Heart left ventricle (tissue), 16 donors: ENCODE results near the gene PALS1. TPM values are rescaled to one million over a fixed set of nuclear protein-coding genes. Genes with fewer than 3 reads are reported as not detected.

ENCODE experiments used
- ATAC-seq, 4 donors: fragments of 200-7000 bp; cut with Tn5 transposase; one replicate each; pipeline ENCODE4 v1.9.1; 2020 to 2022; ENCODE audit warnings: moderate library complexity in 4 of 4, mild to moderate bottlenecking in 3 of 4, moderate number of reproducible peaks in 1 of 4
- DNase-seq, 5 donors: peaks; one replicate each; pipeline ENCODE4 v3.0.0-alpha.2; 2020
- H3K27ac ChIP-seq, 12 donors: fragments of 200-600 bp; sonication (generic) in 4 of 12; one replicate each; pipeline versions ENCODE4 v1.5.0 to v1.8.0; 2016 to 2022; ENCODE audit warnings: mild to moderate bottlenecking in 2 of 12
- H3K27me3 ChIP-seq, 9 donors: fragments of 200-600 bp; sonication (generic) in 2 of 9; one replicate each; pipeline versions ENCODE4 v1.5.1 to v1.8.0; 2016 to 2022; ENCODE audit warnings: mild to moderate bottlenecking in 3 of 9
- H3K36me3 ChIP-seq, 9 donors: fragments of 200-600 bp; sonication (generic) in 2 of 9; one replicate each; pipeline versions ENCODE4 v1.5.0 to v1.8.0; 2018 to 2022; ENCODE audit warnings: mild to moderate bottlenecking in 2 of 9
- H3K4me1 ChIP-seq, 12 donors: fragments of 200-600 bp; sonication (generic) in 4 of 12; one replicate each; pipeline versions ENCODE4 v1.5.0 to v1.8.0; 2016 to 2022; ENCODE audit warnings: mild to moderate bottlenecking in 3 of 12
- H3K4me3 ChIP-seq, 12 donors: fragments of 200-600 bp; sonication (generic) in 4 of 12; one replicate each; pipeline versions ENCODE4 v1.5.0 to v1.8.0; 2017 to 2022; ENCODE audit warnings: mild to moderate bottlenecking in 9 of 12, moderate library complexity in 4 of 12
- H3K9me3 ChIP-seq, 12 donors: fragments of 200-600 bp; sonication (generic) in 4 of 12; one replicate each; pipeline versions ENCODE4 v1.5.0 to v1.8.0; 2016 to 2022; ENCODE audit warnings: mild to moderate bottlenecking in 1 of 12
- POLR2A ChIP-seq, 2 donors: fragments of 450-650 bp; IDR thresholded peaks; one replicate each; pipeline ENCODE4 v1.6.1; 2017; ENCODE audit warnings: antibody characterized with exemption in 2 of 2, mild to moderate bottlenecking in 2 of 2, moderate library complexity in 2 of 2
- WGBS, 4 donors: extraction: QIAGEN DNeasy Blood & Tissue Kit in 2 of 4; methylation state at CpG; one replicate each; pipeline versions ENCODE4 v1.1.5 to v1.1.7; 2013 to 2018; 5-methylcytosine and 5-hydroxymethylcytosine counted together
- intact Hi-C, 10 donors: fragments of 100-400 bp; cut with DNase I; formaldehyde crosslinking; loops; one replicate each; pipeline versions ENCODE4 v1.11.1 to v1.14.2; 2022
- polyA plus RNA-seq, 2 donors: library from polyadenylated mRNA; stranded (reverse); fragments of 200-250 nt; gene quantifications; one replicate each; pipeline ENCODE4 v1.2.3, GENCODE V29; 2013
- total RNA-seq, 9 donors: library from RNA; depleted of rRNA in 2 of 9; stranded (reverse); fragments of >200 nt in 2 of 9; fragmentation: NEBNext Ultra II Directional in 3 of 9; extraction: Animal tissue kit (Norgen Biotek cat#: 25700) in 3 of 9; gene quantifications; one replicate each; pipeline versions ENCODE4 v1.1.0 to v1.2.4, GENCODE V29; 2016 to 2023
- TF ChIP-seq, protein P1 (sequence below), 12 donors: fragments of 200-600 bp; sonication (generic) in 4 of 12; IDR thresholded peaks; one replicate each; pipeline versions ENCODE4 v1.5.0 to v1.8.0; 2018 to 2022; ENCODE audit warnings: antibody characterized with exemption in 12 of 12, mild to moderate bottlenecking in 5 of 12
- donor health status: ischemic (EF 13 %, LVEDD 7.1; RV severe dilation, severe dysfunction).
- donor health status: healthy with polysubstance abuse.
- donor health status: DM: no; HTN: yes; CAD: no.
- donor health status: DM: no; HTN: no; CAD: no.
- donor health status: ischemic (EF 25% LVEDD 6.9; RV normal size, moderate dysfunction).
- donor health status: ischemic (EF 25% LVEDD 5.7; RV mildly dilated, moderate dysfunction).
- donor health status: healthy.
- donor health status: DM: yes; HTN: yes; CAD: no.
- donor health status: ischemic (EF 35%, LVEDD 5.7; RV mildly dilated, moderate dysfunction).
- donor health status: nonischemic (EF 11% LVEDD 7.7; RV severe dilation, severe dysfunction).
- donor health status: DM: yes; HTN: yes; CAD: no.
- donor health status: PGD.
- donor health status: ischemic (EF 29% LVEDD 5.4; RV normal size, mild dysfunction).
- donor health status: nonischemic (EF 23%, LVEDD 6.1; RV moderate dilation, normal function).

The PALS1 gene
- total and polyA plus RNA-seq, 11 donors = 4.0 to 19.9 (median 13.0) TPM

DNA sequence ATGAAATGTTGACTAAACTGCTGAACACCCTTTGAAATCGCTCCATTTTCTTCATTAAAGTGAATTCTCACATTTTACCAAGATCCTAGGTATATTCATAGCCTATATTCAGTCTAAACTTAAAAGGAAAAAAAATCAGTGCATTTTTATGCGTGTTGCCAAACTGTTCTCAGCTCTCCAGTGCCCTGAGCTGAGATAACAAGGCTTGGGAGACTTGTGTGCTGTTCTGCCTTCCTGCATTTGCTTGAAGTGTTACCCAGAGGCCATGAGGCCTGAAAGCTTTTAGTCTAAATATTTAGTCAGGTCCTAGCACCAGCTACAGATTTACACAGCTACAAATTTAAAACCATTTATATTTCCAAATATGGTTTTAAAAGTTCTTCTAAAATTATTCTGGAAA is 8.6 kb upstream of the PALS1 start:
- WGBS, 4 donors = 56 to 66% (median 61%) methylated on average over 2 of the region's 2 CpGs
- H3K27ac ChIP-seq = no peak overlapping the region

DNA sequence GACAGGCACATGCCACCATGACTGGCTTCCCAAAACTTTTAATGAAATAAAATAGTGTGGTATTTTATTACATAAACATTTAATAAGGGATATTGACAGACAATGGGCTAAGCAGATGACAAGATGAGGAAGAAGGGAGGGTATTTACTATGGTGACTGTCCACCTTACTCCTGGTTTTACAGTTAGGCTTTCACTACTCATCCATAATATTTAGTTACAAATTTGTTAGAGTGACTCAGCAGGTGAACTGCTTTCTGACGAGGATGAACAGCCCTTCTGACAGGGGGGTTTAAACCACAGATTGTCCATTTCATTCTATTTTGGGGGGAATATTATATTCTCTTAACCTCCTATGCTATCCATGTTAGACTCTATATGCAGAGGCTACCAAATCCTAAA is 3.6 kb upstream of the PALS1 start:
- H3K27me3 ChIP-seq = no peaks in the 10 kb centered on the region
- H3K9me3 ChIP-seq = no peaks in the 10 kb centered on the region
- no peaks in the 10 kb centered on the region for H3K36me3 ChIP-seq
- 58 to 77% (median 66%) methylated on average over 1 of the region's 1 CpG for WGBS, 4 donors
- H3K4me1 ChIP-seq = peaks cover 0 to 12% (median 6%) of the 10 kb centered on the region in 12 donors
- ATAC-seq (no peak), DNase-seq (no peak)
- H3K4me3 ChIP-seq = no peak overlapping the region
- TF ChIP-seq, protein P1, sequence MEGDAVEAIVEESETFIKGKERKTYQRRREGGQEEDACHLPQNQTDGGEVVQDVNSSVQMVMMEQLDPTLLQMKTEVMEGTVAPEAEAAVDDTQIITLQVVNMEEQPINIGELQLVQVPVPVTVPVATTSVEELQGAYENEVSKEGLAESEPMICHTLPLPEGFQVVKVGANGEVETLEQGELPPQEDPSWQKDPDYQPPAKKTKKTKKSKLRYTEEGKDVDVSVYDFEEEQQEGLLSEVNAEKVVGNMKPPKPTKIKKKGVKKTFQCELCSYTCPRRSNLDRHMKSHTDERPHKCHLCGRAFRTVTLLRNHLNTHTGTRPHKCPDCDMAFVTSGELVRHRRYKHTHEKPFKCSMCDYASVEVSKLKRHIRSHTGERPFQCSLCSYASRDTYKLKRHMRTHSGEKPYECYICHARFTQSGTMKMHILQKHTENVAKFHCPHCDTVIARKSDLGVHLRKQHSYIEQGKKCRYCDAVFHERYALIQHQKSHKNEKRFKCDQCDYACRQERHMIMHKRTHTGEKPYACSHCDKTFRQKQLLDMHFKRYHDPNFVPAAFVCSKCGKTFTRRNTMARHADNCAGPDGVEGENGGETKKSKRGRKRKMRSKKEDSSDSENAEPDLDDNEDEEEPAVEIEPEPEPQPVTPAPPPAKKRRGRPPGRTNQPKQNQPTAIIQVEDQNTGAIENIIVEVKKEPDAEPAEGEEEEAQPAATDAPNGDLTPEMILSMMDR (IDR thresholded peaks at IDR 0.05) = no peak
- no peak for TF ChIP-seq POLR2A (IDR thresholded peaks at IDR 0.05)
- H3K27ac ChIP-seq = no peak overlapping the region
- intact Hi-C loops = no loop called here

More for the DNA sequence above, 8.6 kb upstream of the PALS1 start:
- H3K36me3 ChIP-seq = no peaks in the 10 kb centered on the region
- ATAC-seq = no peak
- no peaks in the 10 kb centered on the region for H3K4me1 ChIP-seq
- no peak overlapping the region for H3K4me3 ChIP-seq
- H3K9me3 ChIP-seq = no peaks in the 10 kb centered on the region
- H3K27me3 ChIP-seq = no peaks in the 10 kb centered on the region
- TF ChIP-seq POLR2A (IDR thresholded peaks at IDR 0.05) = no peak
- TF ChIP-seq, protein P1 (IDR thresholded peaks at IDR 0.05) = no peak
- intact Hi-C loops = no loop called here
- DNase-seq = no peak

DNA sequence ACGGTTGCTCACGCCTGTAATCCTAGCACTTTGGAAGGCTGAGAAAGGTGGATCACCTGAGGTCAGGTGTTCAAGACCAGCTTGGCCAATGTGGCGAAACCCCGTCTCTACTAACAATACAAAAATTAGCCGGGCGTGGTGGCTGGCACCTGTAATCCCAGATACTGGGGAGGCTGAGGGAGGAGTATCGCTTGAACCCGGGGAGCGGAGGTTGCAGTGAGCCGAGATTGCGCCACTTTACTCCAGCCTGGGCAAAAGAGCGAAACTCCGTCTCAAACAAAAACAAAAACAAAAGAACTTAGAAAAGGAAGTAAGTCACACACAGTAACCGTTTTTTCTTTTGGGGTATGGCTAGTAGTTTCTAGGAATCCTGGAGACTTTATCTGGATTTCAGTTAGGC is 1.7 kb upstream of the PALS1 start:
- ATAC-seq (no peak), DNase-seq (no peak)
- intact Hi-C loops = no loop called here
- TF ChIP-seq, protein P1 (IDR thresholded peaks at IDR 0.05) = no peak
- no peak for TF ChIP-seq POLR2A (IDR thresholded peaks at IDR 0.05)
- Histone ChIP-seq H3K9me3 (no peaks in the 10 kb centered on the region), H3K4me1 (peaks cover 0 to 23% (median 9%) of the 10 kb centered on the region in 12 donors), H3K27me3 (no peaks in the 10 kb centered on the region), H3K27ac (no peak overlapping the region), H3K4me3 (no peak overlapping the region), H3K36me3 (no peaks in the 10 kb centered on the region)
- WGBS, 4 donors = 92 to 94% (median 93%) methylated on average over 14 of the region's 14 CpGs

DNA sequence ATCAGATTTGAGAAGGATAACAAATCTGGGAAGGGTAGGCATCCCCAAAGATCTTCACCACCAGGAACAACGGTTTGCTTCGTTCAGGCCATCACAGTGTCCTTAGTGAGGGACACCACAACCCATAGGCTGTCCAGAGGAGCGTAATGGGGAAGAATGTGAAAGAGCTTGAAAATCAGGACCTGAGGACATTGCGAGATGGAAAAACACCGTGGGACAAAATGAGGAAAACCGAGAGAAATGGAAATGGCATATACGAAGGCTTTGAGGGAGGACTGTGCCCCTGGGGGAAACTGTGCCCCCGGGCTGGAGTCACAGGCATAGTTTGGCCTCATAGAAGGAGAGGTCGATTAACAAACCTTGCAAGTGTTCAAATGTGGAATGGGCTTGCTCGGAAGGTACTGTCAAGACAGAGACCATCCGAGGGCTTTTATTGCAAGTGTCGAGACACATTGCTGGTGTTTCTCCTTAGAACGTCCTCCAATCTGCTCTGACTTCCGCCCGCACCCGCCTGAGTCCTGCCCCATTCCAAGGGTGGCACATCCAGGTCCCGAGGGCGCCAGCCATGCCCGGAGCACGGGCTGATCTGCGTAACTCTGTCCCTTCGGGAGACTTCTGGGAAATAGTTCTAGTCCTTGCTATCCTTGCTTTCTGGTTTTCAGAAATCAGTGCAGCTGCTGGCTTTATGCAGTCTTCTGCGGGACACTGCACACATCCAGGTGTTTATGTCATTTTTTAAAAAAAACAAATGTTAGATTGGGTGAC is 885 bp upstream of the PALS1 start:
- intact Hi-C loops = loop anchor here in 4 of 10 donors (2.0 to 10.0 kb wide), 6 partner anchors 30 to 732 kb away; partner anchors contain the start of genes ATP6V1D (in 2 of the 4), EIF2S1 (in 1 of the 4) and GPHN (in 1 of the 4)
- no peak for TF ChIP-seq POLR2A (IDR thresholded peaks at IDR 0.05)
- TF ChIP-seq, protein P1 (IDR thresholded peaks at IDR 0.05) = no peak
- ATAC-seq (peak; percentile 40 to 71 (median 58)), DNase-seq (peak; percentile 44 to 80 (median 69))
- H3K27ac ChIP-seq = peak overlapping the region; percentile 55 to 99 (median 95)
- H3K9me3 ChIP-seq = no peaks in the 10 kb centered on the region
- H3K36me3 ChIP-seq = no peaks in the 10 kb centered on the region
- 15 to 20% (median 19%) methylated on average over 23 of the region's 23 CpGs for WGBS, 4 donors
- peak overlapping the region; percentile 37 to 98 (median 90) for H3K4me3 ChIP-seq
- no peaks in the 10 kb centered on the region for H3K27me3 ChIP-seq
- peaks cover 0 to 23% (median 10%) of the 10 kb centered on the region in 12 donors for H3K4me1 ChIP-seq
